HG02884 (cell line): ENCODE data around the gene HAUS8.
"Not testable (repeated sequence)": the region's sequence is repeated elsewhere in the genome, so short reads cannot be mapped to it uniquely, and the experiment has no call there.

Experiments used
- ATAC-seq: cut with Tn5 transposase; IDR thresholded peaks from one replicate; pipeline ENCODE4 v1.9.1; 2021; ENCODE audit warnings: mild to moderate bottlenecking, moderate library complexity; ENCODE audit not compliant: unreplicated experiment

HAUS8 gene

DNA sequence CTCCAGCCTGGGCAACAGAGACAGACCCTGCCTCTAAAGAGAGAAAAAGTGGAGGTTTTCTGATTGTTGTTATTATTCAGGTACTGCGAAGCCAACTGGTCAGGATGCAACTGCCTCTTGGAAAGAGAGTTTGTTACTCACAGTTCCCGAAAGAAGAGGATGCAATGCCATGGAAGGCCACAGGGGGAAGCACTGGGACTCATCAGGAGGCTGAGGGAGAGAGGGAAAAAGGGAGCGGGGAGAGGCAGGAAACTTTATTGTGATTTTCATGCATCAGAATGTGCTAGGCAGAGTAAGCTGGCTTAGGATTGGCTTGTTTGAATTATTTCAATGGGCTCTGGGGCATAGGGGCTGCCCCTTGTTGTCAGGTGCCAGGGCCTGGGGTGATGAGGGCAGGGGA is 27.9 kb upstream of the HAUS8 start:
- no peak for ATAC-seq

GRCh38 chr19:17101686-17102628 is 26.7 kb upstream of the HAUS8 start:
- ATAC-seq, result no peak

- no peak for ATAC-seq
Observed at GRCh38 chr19:17098326-17098725, 23.1 kb upstream of the HAUS8 start.

DNA sequence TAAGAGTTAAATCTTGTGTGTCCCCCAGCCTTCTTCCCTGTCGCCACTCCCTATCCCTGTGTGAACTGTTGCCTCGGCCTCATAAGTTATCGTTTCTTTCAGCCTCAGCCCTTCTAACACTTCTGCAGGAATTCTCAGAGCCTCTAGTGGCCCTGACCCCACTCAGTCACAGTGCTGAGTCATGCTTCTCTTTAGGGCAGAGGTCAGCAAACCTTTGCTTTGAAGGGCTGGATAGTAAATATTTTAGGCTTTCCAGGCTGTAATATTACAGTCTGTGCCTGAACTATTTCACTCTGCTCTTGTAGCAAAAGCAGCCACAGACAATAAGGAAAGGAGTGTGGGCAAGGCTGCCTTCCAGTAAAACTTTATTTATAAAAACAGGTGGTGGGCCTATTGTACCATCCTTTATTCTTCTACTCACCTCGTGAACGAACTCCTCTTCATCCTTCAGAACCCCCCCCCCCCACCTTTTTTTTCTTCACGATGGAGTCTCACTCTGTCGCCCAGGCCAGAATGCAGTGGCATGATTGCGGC is 22.4 kb upstream of the HAUS8 start:
- ATAC-seq, result no peak

- no peak for ATAC-seq
Observed at GRCh38 chr19:17095141-17095919, 20.1 kb upstream of the HAUS8 start.

- ATAC-seq, result not testable (repeated sequence)
Observed at GRCh38 chr19:17094694-17095093, 19.4 kb upstream of the HAUS8 start.

GRCh38 chr19:17092696-17093095 is 17.4 kb upstream of the HAUS8 start:
- ATAC-seq, result no peak

- ATAC-seq, result no peak
Observed at GRCh38 chr19:17091758-17092333, 16.6 kb upstream of the HAUS8 start.

DNA sequence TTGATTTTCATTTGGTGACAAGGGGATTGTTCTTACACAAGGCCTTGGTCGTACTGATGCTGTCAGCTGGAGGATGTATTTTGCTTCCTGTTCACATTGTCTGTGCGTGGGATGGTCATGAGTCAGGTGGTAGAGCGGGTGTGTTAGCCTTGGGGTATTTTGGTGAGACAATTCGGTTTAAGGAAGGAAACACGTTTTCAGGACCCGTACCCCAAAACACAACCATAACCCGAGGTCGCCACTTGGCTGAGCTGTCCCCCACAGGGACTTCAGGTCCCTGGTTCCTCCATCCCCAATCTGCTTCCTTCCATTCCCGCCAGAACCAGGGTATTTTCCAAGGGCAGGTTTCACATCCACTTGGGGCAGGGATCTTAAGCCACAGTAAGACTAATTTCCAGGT is 15.3 kb upstream of the HAUS8 start:
- no peak for ATAC-seq

DNA sequence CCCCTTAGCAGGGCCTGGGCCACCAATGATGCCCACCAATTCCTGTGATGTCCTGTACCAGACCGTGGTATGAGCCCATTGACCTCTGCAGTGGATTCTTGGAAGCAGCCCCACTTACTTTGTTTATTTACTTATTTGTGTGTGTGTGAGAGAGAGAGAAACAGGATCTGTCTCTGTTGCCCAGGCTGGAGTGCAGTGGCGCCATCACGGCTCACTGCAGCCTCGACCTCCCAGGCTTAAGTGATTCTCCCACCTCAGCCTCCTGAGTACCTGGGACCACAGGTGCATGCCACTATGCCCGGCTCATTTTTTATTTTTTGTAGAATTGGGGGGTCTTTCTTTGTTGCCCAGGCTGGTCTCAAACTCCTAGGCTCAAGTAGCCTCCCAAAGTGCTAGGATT is 13.3 kb upstream of the HAUS8 start:
- no peak for ATAC-seq

DNA sequence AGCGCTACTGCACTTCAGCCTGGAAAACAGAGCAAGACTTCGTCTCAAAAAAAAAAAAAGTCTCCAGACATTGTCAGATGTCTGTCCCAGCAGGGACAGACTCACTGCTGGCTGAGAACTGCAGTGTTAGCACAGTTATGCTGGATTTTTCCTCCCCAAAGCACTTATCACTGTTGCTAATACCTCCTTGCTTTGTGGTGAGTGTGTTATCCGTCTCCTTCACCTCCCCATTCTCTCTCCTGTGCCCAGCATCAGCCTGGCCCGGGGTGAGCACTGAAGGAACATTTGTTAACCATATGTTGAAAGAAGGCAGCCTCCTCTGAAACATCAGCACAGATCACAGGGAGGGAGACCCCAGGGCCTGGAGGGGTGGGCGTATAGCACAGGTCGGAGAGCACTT is 11.6 kb upstream of the HAUS8 start:
- ATAC-seq, result no peak

GRCh38 chr19:17086120-17086519 is 10.9 kb upstream of the HAUS8 start:
- ATAC-seq, result no peak

GRCh38 chr19:17081672-17082630 is 6.7 kb upstream of the HAUS8 start:
- ATAC-seq, result no peak

GRCh38 chr19:17080440-17080801 is 5.2 kb upstream of the HAUS8 start:
- no peak for ATAC-seq

- no peak for ATAC-seq
Observed at GRCh38 chr19:17079710-17080439, 4.6 kb upstream of the HAUS8 start.

DNA sequence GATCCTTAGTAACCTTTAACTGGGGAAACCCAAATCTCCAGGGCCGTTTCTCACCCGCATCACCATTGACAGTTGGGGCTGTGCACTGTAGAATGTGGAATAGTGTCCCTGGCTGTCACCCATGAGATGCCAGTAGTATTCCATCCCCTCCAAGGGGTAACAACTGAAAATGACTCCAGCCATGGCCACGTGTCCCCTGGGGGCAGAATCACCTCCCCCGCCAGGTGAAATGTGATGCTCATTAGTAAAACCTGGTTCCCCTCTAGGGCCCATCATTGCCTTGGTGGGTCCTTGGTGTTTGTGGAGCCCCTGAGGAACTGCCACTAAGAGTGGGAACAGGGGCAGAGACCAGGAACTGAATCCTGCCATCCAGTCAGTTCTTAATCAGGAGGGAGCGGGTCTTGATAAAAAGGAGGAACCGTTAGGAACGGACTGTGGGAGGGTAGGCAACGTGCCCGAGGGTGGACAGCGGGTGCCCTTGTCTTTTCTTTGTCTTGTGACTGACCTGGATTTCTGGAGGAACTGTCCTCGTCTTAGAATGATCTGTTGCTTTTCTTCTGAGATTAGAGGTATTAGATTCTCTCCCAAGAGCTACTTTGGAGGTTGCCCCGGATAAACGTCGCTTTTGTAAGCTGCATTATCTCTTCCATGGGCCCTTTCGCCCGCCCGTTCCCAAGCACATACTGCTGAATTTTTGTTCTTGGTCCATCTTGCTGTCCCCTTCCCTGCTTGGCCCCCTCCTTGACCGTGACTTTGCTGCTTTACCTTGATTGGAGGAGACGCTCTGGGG is 3.9 kb upstream of the HAUS8 start:
- ATAC-seq, result no peak

DNA sequence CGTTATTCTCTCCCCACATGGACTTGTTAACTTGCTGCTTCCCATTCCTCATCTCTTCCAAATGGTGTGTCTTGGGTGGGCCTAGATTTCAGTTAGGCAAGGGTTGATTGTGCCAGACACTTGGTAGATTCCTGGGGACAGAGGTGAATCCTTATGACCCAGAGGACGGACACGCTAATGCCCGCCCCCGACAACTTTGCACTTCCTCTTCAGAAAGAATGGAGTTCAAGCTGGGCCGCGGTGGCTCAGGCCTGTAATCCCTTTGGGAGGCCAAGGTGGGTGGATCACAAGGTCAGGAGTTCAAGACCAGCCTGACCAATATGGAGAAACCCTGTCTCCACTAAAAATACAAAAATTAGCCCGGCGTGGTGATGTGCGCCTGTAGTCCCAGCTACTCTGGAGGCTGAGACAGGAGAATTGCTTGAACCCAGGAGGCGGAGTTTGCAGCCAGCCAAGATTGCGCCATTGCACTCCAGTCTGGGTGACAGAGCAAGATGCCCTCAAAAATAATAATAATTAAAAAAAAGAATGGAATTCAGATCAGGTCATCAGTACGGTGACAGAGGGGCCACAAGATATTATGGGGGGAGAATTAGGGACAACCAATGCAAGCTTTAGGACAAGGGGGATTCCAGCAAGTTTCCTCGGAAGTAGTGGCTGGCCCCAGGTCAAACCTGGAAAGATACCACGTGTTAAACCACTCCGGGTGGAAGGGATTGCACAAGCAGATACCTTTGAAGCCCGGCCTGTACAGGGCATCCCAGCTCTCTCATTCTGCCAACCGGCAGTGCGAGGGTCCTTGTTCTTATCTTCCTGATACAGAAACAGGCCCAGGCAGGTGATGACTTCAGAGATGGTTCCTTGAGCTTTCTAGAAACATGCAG is 3.0 kb upstream of the HAUS8 start:
- no peak for ATAC-seq
